GM12891 (cell line): ENCODE data around the gene TMEM272.

Experiments
- POLR2A ChIP-seq: IDR thresholded peaks from 2 replicates; pipeline ENCODE4 v1.6.1; 2011; ENCODE audit warnings: low read depth, low read length, control low read depth
- POLR2AphosphoS5 ChIP-seq: IDR thresholded peaks from 2 replicates; pipeline ENCODE4 v1.6.1; 2011; ENCODE audit warnings: low read depth, low read length, control low read depth
- SPI1 ChIP-seq: IDR thresholded peaks from 2 replicates; pipeline ENCODE4 v1.6.1; 2011; ENCODE audit warnings: low read depth, low read length, control low read depth
- TAF1 ChIP-seq: IDR thresholded peaks from 2 replicates; pipeline ENCODE4 v1.6.1; 2011; ENCODE audit warnings: low read depth, low read length, control low read depth

- no peak for TF ChIP-seq POLR2A
- TF ChIP-seq TAF1, result no peak
- no peak for TF ChIP-seq POLR2AphosphoS5
- no peak for TF ChIP-seq SPI1
Measured at GRCh38 chr13:51861723-51862300, 16.8 kb upstream of the TMEM272 start, which contains the start of gene CCDC70.
